HG02610 (cell line): ENCODE data around the gene POT1.

Source experiments
- ATAC-seq: cut with Tn5 transposase; IDR thresholded peaks from one replicate; pipeline ENCODE4 v1.9.1; 2021; ENCODE audit warnings: mild to moderate bottlenecking, moderate library complexity; ENCODE audit not compliant: unreplicated experiment

Gene POT1

GRCh38 chr7:124912972-124913371 lies 16.7 kb downstream of the POT1 start:
- ATAC-seq, result no peak

- no peak for ATAC-seq
Observed at GRCh38 chr7:124909808-124910207, 19.8 kb downstream of the POT1 start.

GRCh38 chr7:124908259-124908658 lies 21.4 kb downstream of the POT1 start:
- no peak for ATAC-seq

- ATAC-seq, result no peak
Observed at GRCh38 chr7:124907490-124907889, 22.1 kb downstream of the POT1 start.

GRCh38 chr7:124898531-124898930 lies 31.1 kb downstream of the POT1 start:
- ATAC-seq, result no peak

GRCh38 chr7:124896001-124896400 lies 33.6 kb downstream of the POT1 start:
- no peak for ATAC-seq

- peak; percentile 94 for ATAC-seq
Observed at GRCh38 chr7:124893140-124893827, 36.3 kb downstream of the POT1 start.

- ATAC-seq, result no peak
Observed at GRCh38 chr7:124887247-124887646, 42.4 kb downstream of the POT1 start.

- no peak for ATAC-seq
Observed at GRCh38 chr7:124881981-124882380, 47.6 kb downstream of the POT1 start.

- ATAC-seq, result no peak
Observed at GRCh38 chr7:124879771-124880170, 49.9 kb downstream of the POT1 start.

- no peak for ATAC-seq
Observed at GRCh38 chr7:124879103-124879502, 50.5 kb downstream of the POT1 start.

- ATAC-seq, result no peak
Observed at GRCh38 chr7:124874644-124875163, 54.9 kb downstream of the POT1 start.

- peak; percentile 39 for ATAC-seq
Observed at GRCh38 chr7:124857672-124858235, 71.9 kb downstream of the POT1 start.

GRCh38 chr7:124856299-124856888 lies 73.2 kb downstream of the POT1 start:
- no peak for ATAC-seq

- no peak for ATAC-seq
Observed at GRCh38 chr7:124843336-124843735, 86.3 kb downstream of the POT1 start.

GRCh38 chr7:124840435-124840834 lies 89.2 kb downstream of the POT1 start:
- ATAC-seq, result no peak

- ATAC-seq, result no peak
Observed at GRCh38 chr7:124839687-124840086, 89.9 kb downstream of the POT1 start.

- ATAC-seq, result no peak
Observed at GRCh38 chr7:124836173-124836572, 93.5 kb downstream of the POT1 start.

- ATAC-seq, result no peak
Observed at GRCh38 chr7:124818807-124819206, 110.8 kb downstream of the POT1 start.

- ATAC-seq, result no peak
Observed at GRCh38 chr7:124813994-124814798, 115.4 kb downstream of the POT1 start.

GRCh38 chr7:124812764-124813163 lies 116.9 kb downstream of the POT1 start:
- ATAC-seq, result no peak
